SJSA1 (cell line): Measurements from ENCODE around the gene REV3L. TPM values are rescaled to one million over a fixed set of nuclear protein-coding genes. Genes with fewer than 3 reads are reported as not detected.

Experiments
- DNase-seq, 2 experiments: peaks; one replicate each; pipeline ENCODE4 v3.0.0-alpha.2; 2015 to 2020; ENCODE audit warnings: low spot score in 2 of 2, low read depth in 1 of 2
- H3K27ac ChIP-seq: fragments of 250-450 bp; sonication (Bioruptor Pico); 2 replicates; pipeline ENCODE4 v1.5.1; 2020; ENCODE audit warnings: mild to moderate bottlenecking, moderate library complexity
- H3K27me3 ChIP-seq: fragments of 250-450 bp; sonication (Bioruptor Pico); replicated peaks from 2 replicates; pipeline ENCODE4 v1.5.1; 2020; ENCODE audit warnings: mild to moderate bottlenecking, moderate library complexity
- H3K36me3 ChIP-seq: fragments of 250-450 bp; sonication (Bioruptor Pico); 2 replicates; pipeline ENCODE4 v1.5.1; 2020; ENCODE audit warnings: mild to moderate bottlenecking
- H3K4me1 ChIP-seq: fragments of 250-450 bp; sonication (Bioruptor Pico); replicated peaks from 2 replicates; pipeline ENCODE4 v1.6.1; 2021; ENCODE audit warnings: mild to moderate bottlenecking
- H3K4me3 ChIP-seq: fragments of 250-450 bp; sonication (Bioruptor Pico); 2 replicates; pipeline ENCODE4 v1.5.1; 2020; ENCODE audit warnings: mild to moderate bottlenecking
- H3K9me3 ChIP-seq: fragments of 250-450 bp; sonication (Bioruptor Pico); replicated peaks from 2 replicates; pipeline ENCODE4 v1.5.1; 2020; ENCODE audit warnings: mild to moderate bottlenecking
- total RNA-seq: library from RNA; depleted of rRNA; stranded (reverse); fragments of >200 nt; shearing (Covaris generic); gene quantifications from 2 replicates; pipeline ENCODE4 v1.2.3, GENCODE V29; 2014

Gene REV3L
- total RNA-seq, 1 experiment from 2014 or later = 54.5 TPM

DNA sequence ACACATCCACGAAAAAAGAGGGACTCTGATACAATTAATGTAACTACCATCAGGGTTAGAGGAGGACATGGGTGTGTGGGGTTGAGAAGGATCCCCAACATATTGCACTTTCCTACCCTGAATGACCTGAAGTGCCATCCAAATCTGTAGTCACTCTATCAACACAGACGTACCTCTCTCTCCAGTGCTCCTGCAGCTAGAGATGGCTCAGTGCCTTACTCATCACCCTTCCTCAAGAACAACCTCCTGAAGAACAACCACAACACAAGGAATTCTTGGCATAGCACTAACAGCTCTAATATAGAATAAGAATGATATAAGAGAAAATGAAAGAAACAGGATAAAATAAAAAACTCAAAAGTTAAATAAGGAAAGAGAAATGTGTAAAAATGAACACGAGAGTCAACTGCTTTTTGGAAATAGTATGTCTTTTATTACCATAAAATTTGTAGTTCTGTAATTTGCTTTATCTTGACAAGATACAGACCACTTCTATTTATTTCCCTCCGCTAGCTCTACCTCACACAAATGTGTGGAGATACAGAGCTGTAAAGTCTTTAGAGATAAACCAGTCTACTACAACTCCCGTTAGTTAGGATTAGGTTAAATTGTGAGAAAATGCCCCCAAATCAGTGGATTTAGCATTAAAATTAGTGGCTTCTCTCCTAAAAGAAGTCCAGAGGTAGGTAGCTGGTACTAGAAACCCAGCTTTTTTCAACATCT lies 63.9 kb downstream of the REV3L start:
- Histone ChIP-seq H3K4me3 (no peak overlapping the region), H3K36me3 (peaks cover 18% of the 10 kb centered on the region), H3K27me3 (no peaks in the 10 kb centered on the region), H3K27ac (no peak overlapping the region), H3K9me3 (no peaks in the 10 kb centered on the region), H3K4me1 (peaks cover 26% of the 10 kb centered on the region)
- DNase-seq = peak in 1 of 2 experiments; percentile 44

DNA sequence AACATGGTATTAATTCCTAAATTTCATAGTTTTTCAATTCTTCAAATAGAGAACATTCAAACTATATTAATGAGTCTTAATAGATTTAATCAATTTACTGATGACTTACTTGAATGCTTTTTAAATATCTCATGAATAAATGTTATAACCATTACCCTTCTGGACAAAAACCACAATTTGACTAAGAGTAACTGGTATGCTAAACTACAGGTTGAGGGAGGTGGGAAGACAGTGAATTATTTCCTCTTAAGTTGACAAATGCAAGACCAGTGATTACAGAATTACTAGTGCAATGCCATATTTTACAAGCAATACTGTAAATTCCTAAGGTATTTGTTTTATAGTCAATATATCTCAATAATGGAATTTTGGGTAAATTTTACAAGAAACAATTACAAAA lies 65.1 kb downstream of the REV3L start:
- Histone ChIP-seq H3K27ac (no peak overlapping the region), H3K27me3 (no peaks in the 10 kb centered on the region), H3K36me3 (peaks cover 24% of the 10 kb centered on the region), H3K4me1 (peaks cover 20% of the 10 kb centered on the region), H3K9me3 (no peaks in the 10 kb centered on the region), H3K4me3 (no peak overlapping the region)
- no peak for DNase-seq

DNA sequence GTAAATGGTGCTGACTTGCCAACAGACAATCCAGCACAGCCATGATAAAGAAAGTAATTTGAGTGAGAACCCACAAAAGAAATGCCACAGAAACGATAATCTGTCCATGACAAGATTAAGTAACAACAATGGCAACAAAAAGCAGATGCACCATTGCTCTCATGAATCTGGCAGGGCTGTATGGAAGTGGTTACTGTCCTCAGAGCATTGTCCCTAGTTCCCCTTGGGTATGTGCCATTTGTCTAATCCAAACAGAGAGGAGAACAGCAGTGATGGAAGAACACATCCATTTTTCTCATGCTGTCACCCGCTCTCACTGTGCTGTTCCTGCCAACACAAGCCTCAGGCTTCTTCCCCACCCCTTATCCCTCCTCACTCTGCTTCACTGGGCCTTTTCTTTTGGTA lies 65.8 kb downstream of the REV3L start:
- Histone ChIP-seq H3K27ac (no peak overlapping the region), H3K36me3 (peaks cover 28% of the 10 kb centered on the region), H3K4me3 (no peak overlapping the region), H3K27me3 (no peaks in the 10 kb centered on the region), H3K9me3 (no peaks in the 10 kb centered on the region), H3K4me1 (peaks cover 19% of the 10 kb centered on the region)
- peak in 1 of 2 experiments; percentile 15 for DNase-seq

DNA sequence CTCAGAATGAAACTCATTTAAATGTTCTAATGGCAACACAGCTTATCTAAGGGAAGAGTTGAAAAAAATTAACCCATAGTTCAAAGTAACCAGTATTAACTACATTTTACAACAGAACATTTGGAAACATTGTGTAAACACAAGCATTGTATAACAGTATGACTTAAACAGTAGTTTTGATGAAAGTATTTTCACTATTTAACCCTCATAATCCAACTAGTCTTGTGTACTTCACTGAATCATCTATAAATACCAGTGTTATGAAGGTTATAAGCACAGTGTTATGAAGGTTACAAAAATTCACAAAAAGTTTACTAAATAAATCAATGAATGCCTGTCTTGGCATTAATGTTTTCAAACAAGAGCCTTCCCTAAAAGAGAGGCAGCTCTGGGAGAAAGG lies 66.5 kb downstream of the REV3L start:
- no peak for DNase-seq
- Histone ChIP-seq H3K36me3 (peaks cover 34% of the 10 kb centered on the region), H3K4me3 (no peak overlapping the region), H3K9me3 (no peaks in the 10 kb centered on the region), H3K27ac (no peak overlapping the region), H3K27me3 (no peaks in the 10 kb centered on the region), H3K4me1 (peaks cover 19% of the 10 kb centered on the region)

DNA sequence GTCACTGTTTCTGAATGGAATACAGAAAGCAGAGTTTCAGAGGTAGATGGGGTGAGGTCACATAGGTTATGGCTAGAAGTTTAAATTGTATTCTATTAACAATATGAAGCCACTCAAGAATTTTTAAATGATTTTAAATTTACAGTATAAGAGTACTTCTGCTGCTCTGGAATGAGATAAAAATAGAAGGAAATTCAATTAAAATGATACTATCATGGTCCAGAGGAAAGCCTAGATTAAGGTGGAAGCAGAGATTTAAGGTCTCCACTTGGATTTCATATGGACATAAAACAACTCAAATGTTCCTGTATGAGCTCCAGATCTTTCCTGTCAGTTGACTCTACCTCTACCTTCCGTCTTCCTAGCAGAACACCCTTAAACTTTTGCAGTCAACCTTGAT lies 68.6 kb downstream of the REV3L start:
- Histone ChIP-seq H3K36me3 (peaks cover 51% of the 10 kb centered on the region), H3K9me3 (no peaks in the 10 kb centered on the region), H3K4me3 (no peak overlapping the region), H3K27ac (no peak overlapping the region), H3K27me3 (no peaks in the 10 kb centered on the region), H3K4me1 (peaks cover 17% of the 10 kb centered on the region)
- DNase-seq = no peak

DNA sequence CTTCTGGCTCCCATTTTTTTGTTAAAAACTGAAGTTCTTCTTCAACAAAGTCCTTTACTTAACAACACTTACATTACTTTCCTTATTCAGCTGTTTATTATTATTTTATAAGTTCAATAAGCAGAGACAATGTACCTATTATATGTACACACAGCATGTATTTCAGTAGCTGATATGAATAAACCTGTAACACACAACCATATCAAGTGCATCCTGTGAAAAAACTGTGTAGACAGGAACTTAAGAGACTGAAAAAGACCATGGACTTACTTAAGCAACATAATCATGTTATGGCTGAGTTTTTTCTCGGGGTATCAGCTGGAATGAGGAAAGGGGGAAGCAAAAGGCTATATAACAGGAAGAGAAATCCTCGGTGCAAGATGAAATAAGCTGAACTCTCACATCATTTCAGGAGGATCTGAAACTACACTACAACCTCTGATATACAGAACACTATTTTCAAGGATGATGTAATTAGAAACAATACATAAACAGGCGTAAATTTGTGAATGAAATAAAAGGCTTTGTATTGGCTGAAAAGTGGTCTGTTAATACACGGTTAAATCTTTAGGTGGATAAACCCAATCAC lies 70.9 kb downstream of the REV3L start:
- DNase-seq = no peak
- Histone ChIP-seq H3K4me3 (no peak overlapping the region), H3K36me3 (peaks cover 60% of the 10 kb centered on the region), H3K4me1 (peaks cover 6% of the 10 kb centered on the region; the same call in 1 of the 2 replicates), H3K27ac (no peak overlapping the region), H3K27me3 (no peaks in the 10 kb centered on the region), H3K9me3 (no peaks in the 10 kb centered on the region)

DNA sequence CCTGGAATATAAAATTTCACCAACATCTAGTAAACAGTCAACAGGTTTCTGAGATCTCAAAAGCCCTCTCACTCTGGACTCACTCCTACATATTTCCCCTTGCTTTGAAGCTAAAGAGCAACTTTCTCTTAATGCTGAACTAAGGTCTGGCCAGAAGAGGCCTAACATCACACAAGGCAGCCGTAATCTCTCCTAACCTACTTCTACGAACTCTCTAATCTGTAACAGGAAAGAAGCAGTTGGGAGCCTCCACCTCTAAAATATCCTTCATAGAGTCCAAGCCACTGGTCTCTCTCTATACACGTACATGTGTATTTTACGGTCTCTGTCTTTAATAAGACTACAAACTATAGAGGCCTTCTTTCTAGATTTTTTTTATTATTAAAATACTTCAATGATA lies 72.0 kb downstream of the REV3L start:
- Histone ChIP-seq H3K4me3 (no peak overlapping the region), H3K27me3 (no peaks in the 10 kb centered on the region), H3K36me3 (peaks cover 67% of the 10 kb centered on the region), H3K27ac (no peak overlapping the region), H3K4me1 (no peaks in the 10 kb centered on the region), H3K9me3 (no peaks in the 10 kb centered on the region)
- DNase-seq = no peak

DNA sequence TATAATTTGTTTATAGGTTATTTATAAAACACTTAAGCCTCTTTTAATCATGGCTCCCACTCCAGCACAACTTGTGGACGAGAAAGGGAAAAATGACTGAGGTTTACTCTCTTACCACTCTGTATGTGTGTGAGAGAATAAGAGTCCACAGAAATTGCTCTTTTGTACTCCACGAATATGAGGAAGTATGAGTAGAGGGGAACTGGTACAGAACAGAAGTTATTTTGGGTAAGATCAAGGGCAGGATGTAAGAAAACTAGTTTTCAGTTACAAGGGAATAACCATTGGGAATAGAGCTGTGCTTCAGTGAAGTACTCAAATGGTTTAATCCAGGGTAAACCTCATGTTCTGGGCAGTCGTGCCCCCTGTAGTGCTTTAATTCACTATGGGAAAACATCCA lies 72.6 kb downstream of the REV3L start:
- Histone ChIP-seq H3K4me1 (no peaks in the 10 kb centered on the region), H3K27ac (no peak overlapping the region), H3K9me3 (no peaks in the 10 kb centered on the region), H3K36me3 (peaks cover 64% of the 10 kb centered on the region), H3K4me3 (no peak overlapping the region), H3K27me3 (no peaks in the 10 kb centered on the region)
- no peak for DNase-seq

DNA sequence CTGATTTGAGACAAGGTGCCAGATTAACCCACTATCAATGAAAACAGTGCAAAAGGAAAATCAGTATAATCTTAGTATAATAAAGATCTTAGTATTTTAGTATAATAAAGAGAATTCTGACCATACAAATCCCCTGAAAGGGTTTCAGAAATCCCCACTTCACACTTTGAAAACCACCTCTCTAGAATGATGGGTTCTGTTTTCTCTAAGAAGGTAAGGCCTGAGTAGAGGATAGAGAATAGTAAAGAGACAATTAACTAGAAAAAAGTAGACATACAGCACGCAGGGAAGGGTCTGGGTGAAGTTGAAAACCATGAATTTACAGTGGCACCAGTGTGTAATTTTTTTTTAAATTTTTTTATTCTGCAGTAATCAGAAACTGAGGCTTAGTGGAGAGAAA lies 73.6 kb downstream of the REV3L start:
- no peaks in the 10 kb centered on the region for H3K9me3 ChIP-seq
- H3K36me3 ChIP-seq = peaks cover 65% of the 10 kb centered on the region
- DNase-seq = no peak
- no peaks in the 10 kb centered on the region for H3K27me3 ChIP-seq
- H3K4me1 ChIP-seq = no peaks in the 10 kb centered on the region
- H3K4me3 ChIP-seq = no peak overlapping the region
- no peak overlapping the region for H3K27ac ChIP-seq

DNA sequence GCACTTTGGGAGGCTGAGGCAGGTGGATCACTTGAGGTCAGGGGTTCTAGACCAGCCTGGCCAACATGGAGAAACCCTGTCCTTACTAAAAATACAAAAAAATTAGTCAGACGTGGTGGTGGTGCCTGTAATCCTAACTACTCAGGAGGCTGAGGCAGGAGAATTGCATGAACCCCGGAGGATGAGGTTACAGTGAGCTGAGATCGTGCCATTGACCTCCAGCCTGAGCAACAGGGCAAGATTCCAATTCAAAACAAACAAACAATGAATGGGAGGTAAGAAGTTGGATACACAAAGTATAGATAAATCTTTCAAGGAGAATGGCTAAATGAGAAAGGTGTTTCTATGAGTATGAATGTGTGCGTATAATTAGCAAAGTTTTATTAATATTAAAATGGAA lies 75.3 kb downstream of the REV3L start:
- peaks cover 75% of the 10 kb centered on the region for H3K36me3 ChIP-seq
- no peaks in the 10 kb centered on the region for H3K4me1 ChIP-seq
- no peak overlapping the region for H3K27ac ChIP-seq
- H3K4me3 ChIP-seq = no peak overlapping the region
- H3K9me3 ChIP-seq = no peaks in the 10 kb centered on the region
- H3K27me3 ChIP-seq = no peaks in the 10 kb centered on the region
- no peak for DNase-seq

DNA sequence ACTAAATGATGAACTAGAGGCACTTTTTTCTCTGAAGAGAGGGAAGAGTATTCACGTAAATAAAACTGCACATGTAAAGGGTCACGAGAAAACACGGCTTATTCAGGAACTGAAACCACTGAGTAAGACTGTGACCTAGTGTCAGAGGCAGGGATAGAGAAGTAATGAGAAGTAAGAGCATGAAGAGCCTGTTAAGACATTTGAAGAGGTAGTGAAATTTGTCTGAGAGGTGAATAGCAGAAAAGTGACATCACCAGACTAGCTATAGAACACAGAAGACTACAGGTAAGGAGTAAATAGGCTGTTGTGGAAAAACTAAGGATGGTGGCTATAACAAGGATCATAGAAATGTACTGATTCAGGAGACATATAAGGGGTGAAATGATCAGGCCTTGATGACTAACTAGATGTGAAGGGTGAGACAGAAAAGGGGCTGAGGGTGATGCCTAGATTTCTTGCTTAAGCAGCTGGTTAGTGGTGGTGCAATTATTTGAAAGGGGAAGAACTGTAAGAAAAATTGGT lies 76.8 kb downstream of the REV3L start:
- no peak for DNase-seq
- Histone ChIP-seq H3K9me3 (no peaks in the 10 kb centered on the region), H3K4me3 (no peak overlapping the region)

DNA sequence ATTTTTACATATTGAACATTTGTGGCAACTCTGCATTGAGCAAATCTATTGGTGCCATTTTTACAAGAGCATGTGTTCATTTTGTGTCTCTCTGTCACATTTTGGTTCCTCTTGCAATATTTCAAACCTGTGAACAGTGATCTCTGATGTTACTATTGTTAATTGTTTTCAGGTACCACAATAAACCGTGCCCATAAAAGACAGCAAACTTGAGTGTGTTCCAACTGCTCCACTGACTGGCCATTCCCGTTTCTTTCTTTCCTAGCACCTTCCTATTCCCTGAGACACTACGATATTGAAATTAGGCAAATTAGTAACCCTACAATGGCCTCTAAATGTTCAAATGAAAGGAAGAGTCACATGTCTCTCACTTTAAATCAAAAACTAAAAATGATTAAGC lies 79.6 kb downstream of the REV3L start:
- no peaks in the 10 kb centered on the region for H3K27me3 ChIP-seq
- no peaks in the 10 kb centered on the region for H3K4me1 ChIP-seq
- no peak for DNase-seq
- no peaks in the 10 kb centered on the region for H3K9me3 ChIP-seq
- H3K36me3 ChIP-seq = peaks cover 68% of the 10 kb centered on the region
- no peak overlapping the region for H3K4me3 ChIP-seq
- H3K27ac ChIP-seq = no peak overlapping the region

More for the DNA sequence above, 76.8 kb downstream of the REV3L start:
- H3K36me3 ChIP-seq = peaks cover 68% of the 10 kb centered on the region
- H3K27ac ChIP-seq = no peak overlapping the region
- no peaks in the 10 kb centered on the region for H3K4me1 ChIP-seq
- H3K27me3 ChIP-seq = no peaks in the 10 kb centered on the region

DNA sequence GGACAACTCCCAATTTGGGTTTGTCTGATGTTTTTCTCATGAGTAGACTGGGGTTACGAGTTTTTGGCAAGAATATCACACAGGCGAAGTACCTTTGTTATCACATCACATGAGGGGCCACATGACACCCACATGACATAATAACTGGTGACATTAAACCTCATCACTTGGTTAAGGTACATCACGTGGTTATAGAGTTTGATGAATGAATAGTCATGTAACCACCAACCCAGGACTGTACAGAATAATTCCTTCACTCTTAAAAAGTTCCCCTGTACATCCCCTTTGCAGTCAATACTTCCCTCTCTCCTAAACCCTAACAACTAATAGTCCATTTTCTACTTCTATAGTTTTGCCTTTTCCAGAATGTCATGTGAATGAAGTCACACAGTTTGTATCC lies 83.4 kb downstream of the REV3L start:
- Histone ChIP-seq H3K36me3 (peaks cover 68% of the 10 kb centered on the region), H3K27me3 (no peaks in the 10 kb centered on the region), H3K4me3 (no peak overlapping the region), H3K27ac (no peak overlapping the region), H3K4me1 (no peaks in the 10 kb centered on the region), H3K9me3 (no peaks in the 10 kb centered on the region)
- DNase-seq = no peak

DNA sequence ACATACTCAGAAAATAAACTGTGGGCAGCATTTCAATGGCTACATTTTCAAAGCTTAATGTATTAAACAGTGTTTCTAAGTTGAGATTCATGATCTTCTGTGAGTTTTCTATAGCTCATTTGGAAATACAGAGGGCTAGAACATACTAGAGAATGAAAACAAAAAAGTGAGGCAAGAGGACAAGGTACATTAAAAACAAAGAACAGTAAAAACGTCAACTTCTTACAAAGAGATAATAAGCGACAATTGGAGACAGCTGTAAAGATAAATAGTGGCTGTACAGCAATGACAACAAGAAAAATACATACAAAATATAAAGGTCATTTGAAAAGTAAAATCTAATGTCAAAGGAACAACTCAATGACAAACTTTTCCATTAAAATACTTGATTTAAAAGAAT lies 94.3 kb downstream of the REV3L start:
- Histone ChIP-seq H3K27ac (no peak overlapping the region), H3K4me1 (no peaks in the 10 kb centered on the region), H3K4me3 (no peak overlapping the region), H3K27me3 (no peaks in the 10 kb centered on the region), H3K9me3 (no peaks in the 10 kb centered on the region), H3K36me3 (peaks cover 77% of the 10 kb centered on the region)
- DNase-seq = no peak
